ENCODE data around the gene GPC5.

- peak in 1 of 2 donors; percentile 25 for TF ChIP-seq POLR2A (IDR thresholded peaks at IDR 0.05)
- no peak for TF ChIP-seq CTCF (IDR thresholded peaks at IDR 0.05)
These were observed at the start of gene GPC5 for GRCh38 chr13:91398413-91399188.
